Stomach (tissue), 9 donors: ENCODE data around the gene CSRNP2. TPM values are rescaled to one million over a fixed set of nuclear protein-coding genes. Genes with fewer than 3 reads are reported as not detected.

Source experiments
- DNase-seq, 2 donors: peaks; one replicate each; pipeline versions ENCODE4 v3.0.0 to v3.0.0-alpha.2; 2013 to 2019
- H3K27ac ChIP-seq, 5 donors: fragments of 200-600 bp in 4 of 5; sonication (generic) in 4 of 5; one replicate each; pipeline ENCODE4 v1.5.1; 2013 to 2019; ENCODE audit warnings: mild to moderate bottlenecking in 1 of 5, moderate library complexity in 1 of 5
- H3K27me3 ChIP-seq, 3 donors: fragments of 200-600 bp; sonication (generic); one replicate each; pipeline ENCODE4 v1.5.1; 2017 to 2019; ENCODE audit warnings: mixed run types in 1 of 3
- H3K36me3 ChIP-seq, 4 donors: fragments of 200-600 bp; sonication (generic); 1 replicate in 3 of 4; 2 replicates in 1 of 4; pipeline ENCODE4 v1.5.1; 2016 to 2019
- H3K4me1 ChIP-seq, 4 donors: fragments of 200-600 bp; sonication (generic); one replicate each; pipeline ENCODE4 v1.5.1; 2016 to 2019
- H3K4me3 ChIP-seq, 4 donors: fragments of 200-600 bp; sonication (generic) in 3 of 4; one replicate each; pipeline ENCODE4 v1.5.1; 2016 to 2019; ENCODE audit warnings: mild to moderate bottlenecking in 1 of 4
- H3K9me3 ChIP-seq, 4 donors: fragments of 200-600 bp; sonication (generic); one replicate each; pipeline ENCODE4 v1.5.1; 2016 to 2019
- CTCF ChIP-seq, 7 experiments: fragments of 450-650 bp in 4 of 7; fragments of 200-600 bp in 3 of 7; sonication (generic) in 3 of 7; IDR thresholded peaks; one replicate each; pipeline ENCODE4 v1.5.1; 2016 to 2019; ENCODE audit warnings: antibody characterized with exemption in 7 of 7, control low read depth in 2 of 7, mild to moderate bottlenecking in 1 of 7
- EP300 ChIP-seq: sonication (generic); formaldehyde crosslinking; IDR thresholded peaks from one replicate; pipeline ENCODE4 v1.6.1; 2017; ENCODE audit warnings: antibody characterized with exemption
- POLR2A ChIP-seq, 4 donors: fragments of 450-650 bp; IDR thresholded peaks; one replicate each; pipeline ENCODE4 v1.6.1; 2016; ENCODE audit warnings: antibody characterized with exemption in 4 of 4, control low read depth in 2 of 4, mild to moderate bottlenecking in 1 of 4, moderate library complexity in 1 of 4
- POLR2AphosphoS5 ChIP-seq, 3 donors: sonication (generic); formaldehyde crosslinking; IDR thresholded peaks; one replicate each; pipeline ENCODE4 v1.6.1; 2016; ENCODE audit warnings: antibody characterized with exemption in 3 of 3
- WGBS, 5 donors: extraction: QIAGEN DNeasy Blood & Tissue Kit in 3 of 5; methylation state at CpG; one replicate each; pipeline versions ENCODE4 v1.1.5 to v1.1.7; 2013 to 2018; 5-methylcytosine and 5-hydroxymethylcytosine counted together
- intact Hi-C: fragments of 100-400 bp; cut with DNase I; formaldehyde crosslinking; loops from one replicate; pipeline ENCODE4 v1.15.1; 2023; ENCODE audit warnings: low total_unique reads
- polyA plus RNA-seq, 3 donors: library from polyadenylated mRNA; stranded (reverse); fragments of 200-250 nt; gene quantifications; one replicate each; pipeline ENCODE4 v1.2.3, GENCODE V29; 2013
- total RNA-seq, 5 donors: library from RNA; depleted of rRNA; stranded (reverse); fragments of >200 nt; gene quantifications; one replicate each; pipeline versions ENCODE4 v1.1.0 to v1.2.3, GENCODE V29; 2014 to 2016
- donor health status: healthy with polysubstance abuse.
- donor health status: Bipolar disorder and iron deficiency.
- donor health status: healthy.

The CSRNP2 gene
- total and polyA plus RNA-seq, 8 donors, result 6.0 to 117 (median 15.2) TPM

DNA sequence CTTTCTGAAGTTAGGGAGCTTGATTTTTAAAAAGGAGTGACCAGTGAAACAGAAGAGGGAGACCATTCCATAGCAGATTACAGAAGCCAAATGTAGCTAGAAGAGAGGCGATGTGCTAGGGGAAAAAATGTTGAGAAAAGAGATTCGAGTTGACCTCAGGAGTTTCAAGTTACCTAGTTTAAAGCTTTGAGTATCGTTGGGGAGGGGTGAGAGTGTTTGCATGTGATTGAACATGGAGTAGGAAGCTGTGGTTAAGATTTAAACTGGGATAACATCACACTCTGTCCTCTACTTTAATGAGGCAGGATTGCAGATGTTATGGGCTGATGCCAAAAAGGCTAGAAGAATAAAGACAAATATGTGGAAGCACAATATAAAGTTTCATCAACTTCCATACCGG lies 31.6 kb downstream of the CSRNP2 start:
- intact Hi-C loops, result no loop called here
- Histone ChIP-seq H3K36me3 (peaks cover 54 to 68% (median 62%) of the 10 kb centered on the region in 4 donors), H3K4me1 (peaks cover 21 to 42% (median 28%) of the 10 kb centered on the region in 4 donors), H3K27ac (no peak overlapping the region), H3K27me3 (no peaks in the 10 kb centered on the region), H3K4me3 (no peak overlapping the region), H3K9me3 (no peaks in the 10 kb centered on the region)
- TF ChIP-seq EP300, result no peak
- no peak for TF ChIP-seq POLR2AphosphoS5 (IDR thresholded peaks at IDR 0.05)
- TF ChIP-seq CTCF (IDR thresholded peaks at IDR 0.05), result no peak
- TF ChIP-seq POLR2A (IDR thresholded peaks at IDR 0.05), result no peak
- no peak for DNase-seq
- WGBS, 5 donors, result 54 to 74% (median 69%) methylated on average over 4 of the region's 4 CpGs

GRCh38 chr12:51049525-51049924 lies 33.9 kb downstream of the CSRNP2 start:
- 36 to 60% (median 47%) methylated on average over 3 of the region's 3 CpGs for WGBS, 5 donors
- Histone ChIP-seq H3K9me3 (no peaks in the 10 kb centered on the region), H3K27me3 (no peaks in the 10 kb centered on the region), H3K36me3 (peaks cover 35 to 45% (median 40%) of the 10 kb centered on the region in 4 donors), H3K4me3 (peak overlapping the region in 3 of 4 donors; percentile 77 to 90 (median 86)), H3K4me1 (peaks cover 22 to 43% (median 29%) of the 10 kb centered on the region in 4 donors), H3K27ac (peak overlapping the region in 4 of 5 donors; percentile 95 to 98 (median 97))
- TF ChIP-seq POLR2A (IDR thresholded peaks at IDR 0.05), result no peak
- intact Hi-C loops, result no loop called here
- DNase-seq, result no peak

GRCh38 chr12:51048661-51049251 lies 34.6 kb downstream of the CSRNP2 start:
- peak in 1 of 2 donors; percentile 29 for DNase-seq
- Histone ChIP-seq H3K9me3 (no peaks in the 10 kb centered on the region), H3K4me1 (peaks cover 22 to 43% (median 29%) of the 10 kb centered on the region in 4 donors), H3K27me3 (no peaks in the 10 kb centered on the region), H3K4me3 (peak overlapping the region; percentile 76 to 90 (median 82)), H3K27ac (peak overlapping the region; percentile 64 to 98 (median 97)), H3K36me3 (peaks cover 27 to 37% (median 32%) of the 10 kb centered on the region in 4 donors)
- intact Hi-C loops, result no loop called here
- 6 to 19% (median 13%) methylated on average over 14 of the region's 14 CpGs for WGBS, 5 donors
- TF ChIP-seq CTCF (IDR thresholded peaks at IDR 0.05) (no peak), POLR2AphosphoS5 (IDR thresholded peaks at IDR 0.05) (no peak), POLR2A (IDR thresholded peaks at IDR 0.05) (no peak), EP300 (no peak)

DNA sequence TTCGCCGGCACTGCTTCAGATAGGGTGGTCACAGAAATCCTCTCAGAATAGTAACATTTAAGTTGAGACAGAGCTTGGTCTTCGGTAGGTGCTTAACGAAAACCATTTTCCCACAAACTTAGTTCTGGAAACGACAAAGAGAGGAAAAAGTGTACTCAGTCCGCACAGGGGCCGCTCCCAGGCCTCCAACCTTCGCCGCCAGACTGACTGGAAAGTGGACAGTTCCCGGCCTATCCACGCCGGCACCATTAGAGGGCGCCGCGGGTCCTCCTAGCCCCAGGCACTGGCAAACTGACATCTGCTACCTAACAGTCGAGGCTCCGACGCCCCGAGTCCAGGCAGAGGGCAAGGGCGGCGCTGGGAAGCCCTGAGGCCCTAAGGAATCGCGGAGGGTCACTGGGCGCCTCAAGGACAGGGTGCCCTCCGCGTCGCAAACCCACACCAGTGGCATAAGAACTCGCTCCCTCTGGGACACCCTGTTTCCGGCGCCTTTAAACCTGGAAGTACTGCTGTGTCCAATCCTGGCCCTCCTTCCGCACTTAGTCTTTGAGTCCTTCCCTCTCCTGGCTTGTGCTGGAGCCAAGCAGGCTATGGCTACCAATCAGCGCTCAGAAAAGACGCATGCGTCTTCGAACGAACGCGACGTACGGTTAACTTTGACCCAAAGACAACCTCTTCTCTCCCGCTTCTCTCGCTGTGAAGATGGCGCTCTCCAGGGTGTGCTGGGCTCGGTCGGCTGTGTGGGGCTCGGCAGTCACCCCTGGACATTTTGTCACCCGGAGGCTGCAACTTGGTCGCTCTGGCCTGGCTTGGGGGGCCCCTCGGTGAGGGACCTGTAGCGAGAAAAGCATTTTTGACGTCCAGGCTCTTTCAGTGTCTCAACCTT lies 35.5 kb downstream of the CSRNP2 start, which contains the start of gene LETMD1:
TSS of gene LETMD1 (plus strand) at position 673 of the 886 bp plus-strand sequence. CDS start at position 703, 30 bp downstream.
- 3 to 4% (median 3%) methylated on average over 49 to 51 of the region's 51 CpGs for WGBS, 5 donors
- H3K27ac ChIP-seq, result peak within 1 kb of the TSS; percentile 93 to 98 (median 97)
- intact Hi-C loops, result no loop called here
- TF ChIP-seq POLR2AphosphoS5 (IDR thresholded peaks at IDR 0.05) (peak; percentile 72 to 93 (median 87)), POLR2A (IDR thresholded peaks at IDR 0.05) (no peak), CTCF (IDR thresholded peaks at IDR 0.05) (peak in 5 of 7 experiments; percentile 77 to 93 (median 83)), EP300 (no peak)
- H3K4me1 ChIP-seq, result peaks cover 22 to 43% (median 29%) of the 10 kb centered on the region in 4 donors
- peaks cover 18 to 29% (median 23%) of the 10 kb centered on the region in 4 donors for H3K36me3 ChIP-seq
- no peaks in the 10 kb centered on the region for H3K9me3 ChIP-seq
- H3K4me3 ChIP-seq, result peak within 1 kb of the TSS; percentile 76 to 90 (median 82)
- peak; percentile 94 to 99 for DNase-seq
- H3K27me3 ChIP-seq, result no peaks in the 10 kb centered on the region
